Measurements from ENCODE around the gene ANKLE1. TPM values are rescaled to one million over a fixed set of nuclear protein-coding genes. Genes with fewer than 3 reads are reported as not detected.

ANKLE1 gene
- total RNA-seq, 1 donor from 2014 or later, result 3.6 TPM

- DNase-seq (ENCODE audit: low spot score in 2 of 2, unreplicated experiment in 2 of 2), result no peak
- TF ChIP-seq CTCF (IDR thresholded peaks at IDR 0.05; ENCODE audit: unreplicated experiment), result no peak
- Mint-ChIP-seq H3K4me1 (peaks cover 11% of the 10 kb centered on the region), H3K9me3 (no peaks in the 10 kb centered on the region), H3K36me3 (peaks cover 6% of the 10 kb centered on the region), H3K4me3 (peak overlapping the region; percentile 84), H3K27ac (peak overlapping the region; percentile 96), H3K27me3 (ENCODE audit: low read depth) (peaks cover 14% of the 10 kb centered on the region)
Observed at GRCh38 chr19:17327068-17327653, 45.5 kb downstream of the ANKLE1 start.

- peak overlapping the region; percentile 96 for H3K27ac Mint-ChIP-seq
- H3K36me3 Mint-ChIP-seq, result peaks cover 9% of the 10 kb centered on the region
- TF ChIP-seq CTCF (IDR thresholded peaks at IDR 0.05; ENCODE audit: unreplicated experiment), result peak; percentile 67
- H3K4me3 Mint-ChIP-seq, result peak overlapping the region; percentile 84
- H3K9me3 Mint-ChIP-seq, result no peaks in the 10 kb centered on the region
- peaks cover 14% of the 10 kb centered on the region for H3K27me3 Mint-ChIP-seq (ENCODE audit: low read depth)
- DNase-seq (ENCODE audit: low spot score in 2 of 2, unreplicated experiment in 2 of 2), result peak; percentile 71 to 85
- H3K4me1 Mint-ChIP-seq, result peaks cover 11% of the 10 kb centered on the region
Observed at GRCh38 chr19:17327654-17328516, 46.2 kb downstream of the ANKLE1 start.

- no peak for TF ChIP-seq CTCF (IDR thresholded peaks at IDR 0.05; ENCODE audit: unreplicated experiment)
- peaks cover 11% of the 10 kb centered on the region for H3K4me1 Mint-ChIP-seq
- H3K27me3 Mint-ChIP-seq (ENCODE audit: low read depth), result peaks cover 14% of the 10 kb centered on the region
- no peak for DNase-seq (ENCODE audit: low spot score in 2 of 2, unreplicated experiment in 2 of 2)
- no peak overlapping the region for H3K27ac Mint-ChIP-seq
- H3K4me3 Mint-ChIP-seq, result peak overlapping the region; percentile 58
- H3K36me3 Mint-ChIP-seq, result peaks cover 10% of the 10 kb centered on the region
- H3K9me3 Mint-ChIP-seq, result no peaks in the 10 kb centered on the region
Observed at GRCh38 chr19:17328517-17329365, 47.0 kb downstream of the ANKLE1 start.

GRCh38 chr19:17329366-17330261 is 47.9 kb downstream of the ANKLE1 start:
- Mint-ChIP-seq H3K4me1 (peaks cover 14% of the 10 kb centered on the region), H3K27ac (no peak overlapping the region), H3K36me3 (peaks cover 10% of the 10 kb centered on the region), H3K9me3 (no peaks in the 10 kb centered on the region), H3K27me3 (ENCODE audit: low read depth) (peaks cover 14% of the 10 kb centered on the region), H3K4me3 (peak overlapping the region; percentile 40)
- no peak for DNase-seq (ENCODE audit: low spot score in 2 of 2, unreplicated experiment in 2 of 2)
- TF ChIP-seq CTCF (IDR thresholded peaks at IDR 0.05; ENCODE audit: unreplicated experiment), result no peak
